K562 (cell line): ENCODE results near the gene CNRIP1. TPM values are rescaled to one million over a fixed set of nuclear protein-coding genes. Genes with fewer than 3 reads are reported as not detected.

ENCODE experiments used
- AFF1 ChIP-seq, 2 experiments: fragments of 450-650 bp; IDR thresholded peaks; 2 replicates each; pipeline ENCODE4 v1.6.1; 2018; ENCODE audit warnings: mild to moderate bottlenecking in 2 of 2, low read depth in 1 of 2; ENCODE audit not compliant: partially characterized antibody in 2 of 2
- CREB1 ChIP-seq, 2 experiments: sonication (generic) in 1 of 2; formaldehyde crosslinking in 1 of 2; IDR thresholded peaks; 2 replicates each; pipeline versions ENCODE4 v1.6.1 to v1.8.0; 2012 to 2022; ENCODE audit warnings: inconsistent platforms in 1 of 2, mild to moderate bottlenecking in 1 of 2, missing genetic modification reagents in 1 of 2, moderate library complexity in 1 of 2
- CREB3L1 ChIP-seq: fragments of 450-650 bp; IDR thresholded peaks from 2 replicates; pipeline ENCODE4 v1.6.1; 2014; ENCODE audit warnings: low read depth, mild to moderate bottlenecking, moderate library complexity, borderline replicate concordance
- DMBX1 ChIP-seq: fragments of 250-450 bp; sonication (Bioruptor Pico); IDR thresholded peaks from 2 replicates; pipeline ENCODE4 v1.8.0; 2022; ENCODE audit warnings: inconsistent platforms, mild to moderate bottlenecking, moderate library complexity, borderline replicate concordance
- GABPB1 ChIP-seq: sonication (generic); formaldehyde crosslinking; IDR thresholded peaks from 2 replicates; pipeline ENCODE4 v1.8.0; 2022; ENCODE audit warnings: mild to moderate bottlenecking, missing genetic modification reagents
- IRF9 ChIP-seq: fragments of 450-650 bp; IDR thresholded peaks from 2 replicates; pipeline ENCODE4 v1.6.1; 2016; ENCODE audit warnings: missing biosample characterization, missing genetic modification characterization
- KDM4B ChIP-seq, 2 experiments: fragments of 450-650 bp in 1 of 2; sonication (generic) in 1 of 2; IDR thresholded peaks; 2 replicates each; pipeline ENCODE4 v1.6.1; 2016 to 2017; ENCODE audit warnings: borderline replicate concordance in 2 of 2, antibody characterized with exemption in 1 of 2, low read depth in 1 of 2, mild to moderate bottlenecking in 1 of 2
- PHF20 ChIP-seq: fragments of 450-650 bp; IDR thresholded peaks from 2 replicates; pipeline ENCODE4 v1.6.1; 2018; ENCODE audit not compliant: partially characterized antibody
- POLR2AphosphoS5 ChIP-seq: IDR thresholded peaks from 2 replicates; pipeline ENCODE4 v1.6.1; 2011; ENCODE audit warnings: mild to moderate bottlenecking, low read depth, low read length, moderate library complexity; ENCODE audit not compliant: control insufficient read depth, insufficient read depth
- SREBF1 ChIP-seq: fragments of 150-350 bp; IDR thresholded peaks from 2 replicates; pipeline ENCODE4 v1.6.1; 2014; ENCODE audit warnings: antibody characterized with exemption, low read depth, low read length, borderline replicate concordance
- THRAP3 ChIP-seq: fragments of 450-650 bp; IDR thresholded peaks from 2 replicates; pipeline ENCODE4 v1.6.1; 2016; ENCODE audit warnings: mild to moderate bottlenecking, inconsistent platforms, borderline replicate concordance
- ZMIZ1 ChIP-seq, 2 experiments: fragments of 150-350 bp in 1 of 2; IDR thresholded peaks; 2 replicates each; pipeline ENCODE4 v1.6.1; 2012 to 2016; ENCODE audit warnings: low read depth in 2 of 2, low read length in 2 of 2, mild to moderate bottlenecking in 1 of 2, moderate library complexity in 1 of 2
- ZNF282 ChIP-seq: sonication (generic); formaldehyde crosslinking; IDR thresholded peaks from 2 replicates; pipeline ENCODE4 v1.8.1; 2023; ENCODE audit warnings: missing genetic modification reagents
- polyA plus RNA-seq, 8 experiments: library from polyadenylated mRNA; depleted of rRNA in 4 of 8; stranded (reverse) in 5 of 8; unstranded in 3 of 8; fragments of >200 nt; fragmentation: Nextera tagmentation in 2 of 8; fragmentation: Illumina TruSeq in 1 of 8; extraction: Ambion mirVana in 2 of 8; extraction: Trizol in 1 of 8; gene quantifications; 2 replicates each; pipeline versions ENCODE4 v1.2.1 to v1.2.3, GENCODE V29; 2011 to 2014; ENCODE audit warnings: inconsistent platforms in 1 of 8, missing spikeins in 1 of 8
- total RNA-seq, 7 experiments: library from RNA; depleted of rRNA in 6 of 7; stranded (reverse); fragments of >200 nt in 6 of 7; fragmentation: Illumina TruSeq in 2 of 7; extraction: Trizol in 2 of 7; gene quantifications; 2 replicates each; pipeline versions ENCODE4 v1.2.1 to v1.2.3, GENCODE V29; 2011 to 2021; ENCODE audit warnings: low replicate concordance in 1 of 7

The CNRIP1 gene
- total and polyA plus RNA-seq, 9 of the 15 experiments (the other 6 are each of a cell fraction or from before 2014, with no cell fraction given) = 0.59 to 2.1 (median 1.5) TPM

GRCh38 chr2:68253219-68254068, 66.3 kb downstream of the CNRIP1 start (continued):
- peak in 1 of 2 experiments; percentile 13 for TF ChIP-seq AFF1 (IDR thresholded peaks at IDR 0.05; ENCODE audit: low read depth in 1 of 2, partially characterized antibody in 2 of 2)
- TF ChIP-seq CREB1 (IDR thresholded peaks at IDR 0.05) = no peak
- TF ChIP-seq CREB1 (CRISPR knock-in tag; IDR thresholded peaks at IDR 0.05) = no peak
- TF ChIP-seq ZMIZ1 (IDR thresholded peaks at IDR 0.05; ENCODE audit: low read depth in 2 of 2, low read length in 2 of 2) = no peak
- no peak for TF ChIP-seq KDM4B (IDR thresholded peaks at IDR 0.05; ENCODE audit: borderline replicate concordance in 2 of 2, low read depth in 1 of 2)
- no peak for TF ChIP-seq CREB3L1
- no peak for TF ChIP-seq SREBF1
- TF ChIP-seq POLR2AphosphoS5 = no peak
- TF ChIP-seq ZNF282 = no peak
- no peak for TF ChIP-seq PHF20
- peak; percentile 90 for TF ChIP-seq THRAP3
- no peak for TF ChIP-seq GABPB1 (CRISPR knock-in tag)
- TF ChIP-seq IRF9 (tag) = no peak
- no peak for TF ChIP-seq DMBX1 (CRISPR knock-in tag)
